ENCODE results near the gene RABEP1.

GRCh38 chr17:5247621-5248020 is 34.5 kb upstream of the RABEP1 start:
- TF ChIP-seq POLR2AphosphoS5 (IDR thresholded peaks at IDR 0.05; ENCODE audit: low read depth) (no peak), JUNB (IDR thresholded peaks at IDR 0.05; ENCODE audit: unreplicated experiment) (no peak), EZH2phosphoT487 (IDR thresholded peaks at IDR 0.05; ENCODE audit: unreplicated experiment) (no peak)
- TF ChIP-seq, protein P1, sequence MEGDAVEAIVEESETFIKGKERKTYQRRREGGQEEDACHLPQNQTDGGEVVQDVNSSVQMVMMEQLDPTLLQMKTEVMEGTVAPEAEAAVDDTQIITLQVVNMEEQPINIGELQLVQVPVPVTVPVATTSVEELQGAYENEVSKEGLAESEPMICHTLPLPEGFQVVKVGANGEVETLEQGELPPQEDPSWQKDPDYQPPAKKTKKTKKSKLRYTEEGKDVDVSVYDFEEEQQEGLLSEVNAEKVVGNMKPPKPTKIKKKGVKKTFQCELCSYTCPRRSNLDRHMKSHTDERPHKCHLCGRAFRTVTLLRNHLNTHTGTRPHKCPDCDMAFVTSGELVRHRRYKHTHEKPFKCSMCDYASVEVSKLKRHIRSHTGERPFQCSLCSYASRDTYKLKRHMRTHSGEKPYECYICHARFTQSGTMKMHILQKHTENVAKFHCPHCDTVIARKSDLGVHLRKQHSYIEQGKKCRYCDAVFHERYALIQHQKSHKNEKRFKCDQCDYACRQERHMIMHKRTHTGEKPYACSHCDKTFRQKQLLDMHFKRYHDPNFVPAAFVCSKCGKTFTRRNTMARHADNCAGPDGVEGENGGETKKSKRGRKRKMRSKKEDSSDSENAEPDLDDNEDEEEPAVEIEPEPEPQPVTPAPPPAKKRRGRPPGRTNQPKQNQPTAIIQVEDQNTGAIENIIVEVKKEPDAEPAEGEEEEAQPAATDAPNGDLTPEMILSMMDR (conservative IDR thresholded peaks at IDR 0.05; ENCODE audit: low read depth in 2 of 2), result no peak

Measured in GM23338 (cell line).